B cell (primary cell): ENCODE data around the gene OR6C68. TPM values are rescaled to one million over a fixed set of nuclear protein-coding genes. Genes with fewer than 3 reads are reported as not detected.
A peak's percentile ranks its signal among the peaks of the same experiment; 100 is the strongest.

Experiments used
- ATAC-seq: fragments of 200-7000 bp; cut with Tn5 transposase; one replicate; pipeline ENCODE4 v1.10.0; 2021; ENCODE audit warnings: low read depth, mild to moderate bottlenecking, moderate number of reproducible peaks, moderate library complexity
- CTCF ChIA-PET: fragments of 350-600 bp; sonication (Branson Sonifier 250); formaldehyde crosslinking; loops from one replicate; lab custom pipeline; 2021; ENCODE audit warnings: antibody characterized with exemption, inconsistent platforms; lab: Charles Lee
- POLR2A ChIA-PET: fragments of 350-600 bp; sonication (Branson Sonifier 250); formaldehyde crosslinking; loops from one replicate; lab custom pipeline; 2021; ENCODE audit warnings: antibody characterized with exemption; lab: Charles Lee
- DNase-seq: peaks from one replicate; pipeline ENCODE4 v3.0.0; 2013
- H2AFZ ChIP-seq: 2 replicates; pipeline ENCODE4 v1.6.1; 2012; ENCODE audit warnings: mild to moderate bottlenecking, low read depth, low read length; ENCODE audit not compliant: insufficient read depth, poor library complexity, severe bottlenecking
- H3K27ac ChIP-seq, 2 donors: 1 replicate in 1 of 2; 2 replicates in 1 of 2; pipeline ENCODE4 v1.5.1; 2012 to 2013; ENCODE audit warnings: low read length in 2 of 2, mild to moderate bottlenecking in 2 of 2, moderate library complexity in 1 of 2
- H3K27me3 ChIP-seq, 4 experiments: fragments of 200-600 bp in 1 of 4; sonication (generic) in 1 of 4; replicated peaks in 1 of 4; 1 replicate in 2 of 4; 2 replicates in 2 of 4; pipeline versions ENCODE4 v1.6.1 to v1.7.0; 2013 to 2016; ENCODE audit warnings: low read length in 3 of 4, mild to moderate bottlenecking in 2 of 4, mixed read lengths in 1 of 4, moderate library complexity in 1 of 4; ENCODE audit not compliant: insufficient read depth in 4 of 4, control insufficient read depth in 3 of 4; ENCODE audit errors: control extremely low read depth in 1 of 4
- H3K36me3 ChIP-seq, 2 experiments: replicated peaks in 1 of 2; 1 replicate in 1 of 2; 2 replicates in 1 of 2; pipeline versions ENCODE4 v1.6.1 to v1.7.1; 2013; ENCODE audit warnings: low read length in 1 of 2; ENCODE audit not compliant: insufficient read depth in 2 of 2, control insufficient read depth in 1 of 2; ENCODE audit errors: control extremely low read depth in 1 of 2, extremely low read depth in 1 of 2
- H3K4me1 ChIP-seq, 2 donors: fragments of 200-600 bp in 1 of 2; sonication (generic) in 1 of 2; 1 replicate in 1 of 2; 2 replicates in 1 of 2; pipeline versions ENCODE4 v1.5.1 to v1.6.1; 2013 to 2017; ENCODE audit warnings: low read length in 2 of 2; ENCODE audit not compliant: control insufficient read depth in 2 of 2, insufficient read depth in 2 of 2
- H3K4me2 ChIP-seq: replicated peaks from 2 replicates; pipeline ENCODE3; 2012; ENCODE audit warnings: mild to moderate bottlenecking, low read depth, low read length; ENCODE audit not compliant: poor library complexity, severe bottlenecking
- H3K4me3 ChIP-seq, 5 experiments: fragments of 200-600 bp in 1 of 5; sonication (generic) in 1 of 5; 1 replicate in 3 of 5; 2 replicates in 2 of 5; pipeline versions ENCODE4 v1.5.1 to v1.7.0; 2011 to 2016; ENCODE audit warnings: low read length in 4 of 5, mild to moderate bottlenecking in 4 of 5, low read depth in 2 of 5, control low read depth in 1 of 5, moderate library complexity in 1 of 5; ENCODE audit not compliant: insufficient read depth in 1 of 5; ENCODE audit errors: control extremely low read depth in 1 of 5, extremely low read depth in 1 of 5
- H3K79me2 ChIP-seq: fragments of 200-600 bp; sonication (generic); one replicate; pipeline ENCODE4 v1.6.0; 2016; ENCODE audit warnings: low read length; ENCODE audit not compliant: control insufficient read depth, insufficient read depth
- H3K9ac ChIP-seq: fragments of 200-600 bp; sonication (generic); 2 replicates; pipeline ENCODE4 v1.6.1; 2017; ENCODE audit warnings: mild to moderate bottlenecking, low read length, moderate library complexity
- H3K9me3 ChIP-seq, 3 donors: one replicate each; pipeline versions ENCODE4 v1.6.1 to v1.7.1; 2013; ENCODE audit warnings: low read length in 2 of 3; ENCODE audit not compliant: control insufficient read depth in 2 of 3, insufficient read depth in 1 of 3; ENCODE audit errors: control extremely low read depth in 1 of 3
- H4K20me1 ChIP-seq: 2 replicates; pipeline ENCODE4 v1.6.0; 2012; ENCODE audit warnings: mild to moderate bottlenecking, low read length; ENCODE audit not compliant: insufficient read depth, control insufficient read depth, poor library complexity, severe bottlenecking
- H3K27ac Mint-ChIP-seq: one replicate; pipeline ENCODE4 v1.8.0; 2021; ENCODE audit warnings: mixed read lengths
- H3K27me3 Mint-ChIP-seq: one replicate; pipeline ENCODE4 v1.8.0; 2021; ENCODE audit warnings: mixed read lengths
- H3K4me1 Mint-ChIP-seq: one replicate; pipeline ENCODE4 v1.8.0; 2021; ENCODE audit warnings: mixed read lengths
- H3K4me3 Mint-ChIP-seq: one replicate; pipeline ENCODE4 v1.8.0; 2021; ENCODE audit warnings: mixed read lengths
- H3K9me3 Mint-ChIP-seq: one replicate; pipeline ENCODE4 v1.8.0; 2022; ENCODE audit warnings: mixed read lengths; ENCODE audit not compliant: insufficient read depth
- EZH2 ChIP-seq: IDR thresholded peaks from 2 replicates; pipeline ENCODE4 v1.6.1; 2012; ENCODE audit warnings: borderline replicate concordance, low read depth, mild to moderate bottlenecking, moderate library complexity, low read length; ENCODE audit not compliant: insufficient read depth, poor library complexity, severe bottlenecking
- WGBS: methylation state at CpG from one replicate; pipeline ENCODE4 v1.1.5; 2013; ENCODE audit warnings: missing lambda C conversion rate; ENCODE audit not compliant: insufficient coverage; 5-methylcytosine and 5-hydroxymethylcytosine counted together
- intact Hi-C: fragments of 100-400 bp; cut with micrococcal nuclease; formaldehyde crosslinking; loops from one replicate; pipeline ENCODE4 v1.10.0; 2022
- polyA plus RNA-seq: library from polyadenylated mRNA; depleted of rRNA; stranded (reverse); fragments of >200 nt; gene quantifications from 2 replicates; pipeline ENCODE4 v1.2.3, GENCODE V29; 2012
- total RNA-seq, 2 donors: library from RNA; stranded (reverse); fragments of 120-200 nt in 1 of 2; gene quantifications; 1 replicate in 1 of 2; 2 replicates in 1 of 2; pipeline versions ENCODE4 v1.2.3 to v1.2.4, GENCODE V29; 2013 to 2022
- TF ChIP-seq, protein P1 (sequence below): fragments of 200-600 bp; IDR thresholded peaks from one replicate; pipeline ENCODE4 v1.8.0; 2022; ENCODE audit warnings: antibody characterized with exemption, mild to moderate bottlenecking

OR6C68 gene
- total and polyA plus RNA-seq, 2 donors (not counting 1 experiment from before 2014, with no cell fraction given), result not detected

DNA sequence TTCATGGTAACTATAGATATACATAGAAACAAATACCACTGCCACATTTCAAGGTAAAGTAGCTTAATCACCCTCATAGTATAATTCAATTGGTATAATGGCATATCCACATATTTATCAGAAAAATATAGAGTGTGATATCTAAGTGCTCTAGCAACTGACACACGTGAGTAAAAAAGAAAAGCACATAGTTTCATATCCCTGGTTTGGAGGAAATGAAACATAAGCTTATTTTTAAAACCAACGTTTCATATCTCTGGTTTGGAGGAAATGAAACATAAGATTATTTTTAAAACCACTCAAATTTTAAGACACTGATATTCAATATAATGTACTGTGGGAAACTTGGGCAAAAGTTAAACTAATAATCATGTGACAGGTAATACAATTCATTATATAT is 24.3 kb upstream of the OR6C68 start:
- Mint-ChIP-seq H3K4me1 (peaks cover 36% of the 10 kb centered on the region), H3K27me3 (no peaks in the 10 kb centered on the region), H3K27ac (peak overlapping the region; percentile 65), H3K9me3 (no peaks in the 10 kb centered on the region), H3K4me3 (peak overlapping the region; percentile 82)
- DNase-seq (peak; percentile 44), ATAC-seq (peak; percentile 36)
- TF ChIP-seq, protein P1, sequence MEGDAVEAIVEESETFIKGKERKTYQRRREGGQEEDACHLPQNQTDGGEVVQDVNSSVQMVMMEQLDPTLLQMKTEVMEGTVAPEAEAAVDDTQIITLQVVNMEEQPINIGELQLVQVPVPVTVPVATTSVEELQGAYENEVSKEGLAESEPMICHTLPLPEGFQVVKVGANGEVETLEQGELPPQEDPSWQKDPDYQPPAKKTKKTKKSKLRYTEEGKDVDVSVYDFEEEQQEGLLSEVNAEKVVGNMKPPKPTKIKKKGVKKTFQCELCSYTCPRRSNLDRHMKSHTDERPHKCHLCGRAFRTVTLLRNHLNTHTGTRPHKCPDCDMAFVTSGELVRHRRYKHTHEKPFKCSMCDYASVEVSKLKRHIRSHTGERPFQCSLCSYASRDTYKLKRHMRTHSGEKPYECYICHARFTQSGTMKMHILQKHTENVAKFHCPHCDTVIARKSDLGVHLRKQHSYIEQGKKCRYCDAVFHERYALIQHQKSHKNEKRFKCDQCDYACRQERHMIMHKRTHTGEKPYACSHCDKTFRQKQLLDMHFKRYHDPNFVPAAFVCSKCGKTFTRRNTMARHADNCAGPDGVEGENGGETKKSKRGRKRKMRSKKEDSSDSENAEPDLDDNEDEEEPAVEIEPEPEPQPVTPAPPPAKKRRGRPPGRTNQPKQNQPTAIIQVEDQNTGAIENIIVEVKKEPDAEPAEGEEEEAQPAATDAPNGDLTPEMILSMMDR, result no peak
- TF ChIP-seq EZH2, result no peak
- Histone ChIP-seq H3K79me2 (no peaks in the 10 kb centered on the region), H3K4me3 (peak overlapping the region in 1 of 5 experiments; percentile 36), H3K36me3 (no peaks in the 10 kb centered on the region), H3K27ac (peak overlapping the region in 1 of 2 donors; percentile 52), H2AFZ (no peak overlapping the region), H4K20me1 (no peaks in the 10 kb centered on the region), H3K9me3 (peaks cover 0 to 1% (median 0%) of the 10 kb centered on the region in 3 donors), H3K4me2 (peak overlapping the region; percentile 58), H3K9ac (peak overlapping the region; percentile 3), H3K27me3 (no peaks in the 10 kb centered on the region), H3K4me1 (peaks cover 16 to 33% of the 10 kb centered on the region in 2 donors)
- intact Hi-C loops, result no loop called here
- CTCF ChIA-PET, result no interaction called here
- POLR2A ChIA-PET, result interaction anchor here (0.6 kb wide), 1 partner anchor 22 kb away, joined by 3 read pairs; no protein-coding TSS in a partner anchor
- WGBS, result no CpG with 5 or more reads among the region's 2 CpGs

DNA sequence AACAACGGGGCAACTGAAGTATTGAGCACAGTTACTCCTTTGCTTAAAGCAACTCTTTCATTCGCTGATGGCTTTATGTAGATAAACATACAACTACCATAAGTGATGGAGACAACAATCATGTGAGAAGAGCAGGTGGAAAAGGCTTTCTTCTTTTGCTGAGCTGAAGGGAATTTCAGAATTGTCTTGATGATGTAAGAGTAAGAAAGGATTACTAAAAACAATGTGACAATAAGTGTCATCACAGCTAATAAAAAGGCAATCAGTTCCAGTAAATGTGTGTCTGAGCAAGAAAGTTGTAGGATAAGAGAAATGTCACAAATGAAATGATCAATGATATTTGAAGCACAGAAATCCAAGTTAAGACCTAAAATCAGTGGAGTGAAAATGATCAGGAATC is 22.9 kb upstream of the OR6C68 start:
- intact Hi-C loops, result no loop called here
- no peaks in the 10 kb centered on the region for H3K36me3 ChIP-seq
- no peaks in the 10 kb centered on the region for H3K27me3 Mint-ChIP-seq
- no peaks in the 10 kb centered on the region for H3K27me3 ChIP-seq
- H3K27ac Mint-ChIP-seq, result no peak overlapping the region
- H3K9me3 ChIP-seq, result peaks cover 0 to 1% (median 0%) of the 10 kb centered on the region in 3 donors
- H3K4me2 ChIP-seq, result no peak overlapping the region
- H3K4me3 ChIP-seq, result no peak overlapping the region
- peak overlapping the region; percentile 10 for H3K4me3 Mint-ChIP-seq
- TF ChIP-seq EZH2, result no peak
- TF ChIP-seq, protein P1, result no peak
- ATAC-seq, result no peak
- no peaks in the 10 kb centered on the region for H4K20me1 ChIP-seq
- ChIA-PET CTCF (no interaction called here), POLR2A (no interaction called here)
- no CpG with 5 or more reads among the region's 2 CpGs for WGBS
- no peak for DNase-seq
- H3K4me1 ChIP-seq, result peaks cover 16 to 33% of the 10 kb centered on the region in 2 donors
- no peaks in the 10 kb centered on the region for H3K79me2 ChIP-seq
- no peak overlapping the region for H2AFZ ChIP-seq
- no peak overlapping the region for H3K9ac ChIP-seq
- no peaks in the 10 kb centered on the region for H3K9me3 Mint-ChIP-seq
- no peak overlapping the region for H3K27ac ChIP-seq
- peaks cover 36% of the 10 kb centered on the region for H3K4me1 Mint-ChIP-seq
